H9 (cell line): ENCODE results near the gene MICAL3. TPM values are rescaled to one million over a fixed set of nuclear protein-coding genes. Genes with fewer than 3 reads are reported as not detected.

Source experiments
- DNase-seq: peaks from one replicate; pipeline ENCODE4 v3.0.0-alpha.2; 2017
- H2AFZ ChIP-seq: one replicate; pipeline ENCODE4 v1.6.1; 2013; ENCODE audit warnings: mild to moderate bottlenecking, low read length, control low read depth, moderate library complexity
- H2AK5ac ChIP-seq: 2 replicates; pipeline ENCODE4 v1.6.1; 2013; ENCODE audit warnings: low read length, control low read depth, mixed read lengths; ENCODE audit not compliant: insufficient read length
- H2BK120ac ChIP-seq: one replicate; pipeline ENCODE4 v1.6.1; 2013; ENCODE audit warnings: low read depth, mild to moderate bottlenecking, low read length, control low read depth, inconsistent platforms; ENCODE audit not compliant: poor library complexity, severe bottlenecking
- H2BK12ac ChIP-seq: 2 replicates; pipeline ENCODE4 v1.6.1; 2013; ENCODE audit warnings: low read length, control low read depth, mixed read lengths, low read depth; ENCODE audit not compliant: insufficient read length
- H2BK15ac ChIP-seq: 2 replicates; pipeline ENCODE4 v1.6.1; 2013; ENCODE audit warnings: low read depth, low read length, control low read depth
- H2BK20ac ChIP-seq: one replicate; pipeline ENCODE4 v1.6.1; 2013; ENCODE audit warnings: low read depth, mild to moderate bottlenecking, low read length, control low read depth, inconsistent platforms; ENCODE audit not compliant: poor library complexity, severe bottlenecking
- H2BK5ac ChIP-seq: 2 replicates; pipeline ENCODE4 v1.6.1; 2013; ENCODE audit warnings: low read length, control low read depth, mixed read lengths; ENCODE audit not compliant: insufficient read length
- H3K14ac ChIP-seq: 2 replicates; pipeline ENCODE4 v1.6.1; 2013; ENCODE audit warnings: low read length, control low read depth; ENCODE audit not compliant: insufficient read depth
- H3K18ac ChIP-seq: 2 replicates; pipeline ENCODE4 v1.6.1; 2013; ENCODE audit warnings: low read depth, mild to moderate bottlenecking, mixed read lengths, low read length, control low read depth; ENCODE audit not compliant: insufficient read length
- H3K23ac ChIP-seq: 2 replicates; pipeline ENCODE4 v1.6.1; 2013; ENCODE audit warnings: low read length, control low read depth, mixed read lengths, low read depth; ENCODE audit not compliant: insufficient read length
- H3K23me2 ChIP-seq: 2 replicates; pipeline ENCODE4 v1.6.1; 2013; ENCODE audit warnings: low read depth, mild to moderate bottlenecking, mixed read lengths, low read length, control low read depth; ENCODE audit not compliant: insufficient read length, poor library complexity, severe bottlenecking
- H3K27ac ChIP-seq: 2 replicates; pipeline ENCODE4 v1.5.1; 2013; ENCODE audit warnings: low read length, control low read depth, mixed read lengths, low read depth; ENCODE audit not compliant: insufficient read length
- H3K27me3 ChIP-seq: 2 replicates; pipeline ENCODE4 v1.6.1; 2013; ENCODE audit warnings: low read length, control low read depth, inconsistent platforms; ENCODE audit not compliant: insufficient read depth
- H3K4ac ChIP-seq: 2 replicates; pipeline ENCODE4 v1.6.1; 2013; ENCODE audit warnings: low read depth, mild to moderate bottlenecking, control low read depth, inconsistent platforms, low read length, moderate library complexity
- H3K4me1 ChIP-seq: 2 replicates; pipeline ENCODE4 v1.6.1; 2013; ENCODE audit warnings: low read length, control low read depth, inconsistent platforms; ENCODE audit not compliant: insufficient read depth
- H3K4me2 ChIP-seq: 2 replicates; pipeline ENCODE4 v1.6.1; 2013; ENCODE audit warnings: low read length, control low read depth, mixed read lengths; ENCODE audit not compliant: insufficient read length, insufficient read depth
- H3K56ac ChIP-seq: 2 replicates; pipeline ENCODE4 v1.6.1; 2013; ENCODE audit warnings: low read depth, mild to moderate bottlenecking, mixed read lengths, low read length, control low read depth; ENCODE audit not compliant: insufficient read length
- H3K79me1 ChIP-seq: 2 replicates; pipeline ENCODE4 v1.6.1; 2013; ENCODE audit warnings: low read depth, mild to moderate bottlenecking, moderate library complexity, low read length, control low read depth, inconsistent platforms; ENCODE audit not compliant: insufficient read depth, poor library complexity, severe bottlenecking
- H3K79me2 ChIP-seq: 2 replicates; pipeline ENCODE4 v1.6.1; 2013; ENCODE audit warnings: low read length, control low read depth, inconsistent platforms; ENCODE audit not compliant: insufficient read depth
- H3K9ac ChIP-seq: 2 replicates; pipeline ENCODE4 v1.6.1; 2013; ENCODE audit warnings: low read length, control low read depth, mixed read lengths; ENCODE audit not compliant: insufficient read length; ENCODE audit errors: extremely low read depth
- H3K9me3 ChIP-seq: one replicate; pipeline ENCODE4 v1.6.1; 2013; ENCODE audit warnings: low read depth, low read length, inconsistent platforms; ENCODE audit not compliant: control insufficient read depth
- H3T11ph ChIP-seq: one replicate; pipeline ENCODE4 v1.6.1; 2013; ENCODE audit warnings: mild to moderate bottlenecking, low read length, control low read depth, inconsistent platforms
- H4K20me1 ChIP-seq: one replicate; pipeline ENCODE4 v1.6.1; 2013; ENCODE audit not compliant: control insufficient read depth, insufficient read length, insufficient read depth
- H4K5ac ChIP-seq: 2 replicates; pipeline ENCODE4 v1.6.1; 2013; ENCODE audit warnings: low read depth, mild to moderate bottlenecking, mixed read lengths, low read length, control low read depth; ENCODE audit not compliant: insufficient read length
- H4K8ac ChIP-seq: replicated peaks from 2 replicates; pipeline ENCODE4 v1.6.1; 2013; ENCODE audit warnings: low read length, control low read depth, mixed read lengths, low read depth; ENCODE audit not compliant: insufficient read length
- H4K91ac ChIP-seq: 2 replicates; pipeline ENCODE4 v1.6.1; 2013; ENCODE audit warnings: low read depth, mild to moderate bottlenecking, moderate library complexity, mixed read lengths, low read length, control low read depth; ENCODE audit not compliant: insufficient read length
- H3K27ac Mint-ChIP-seq, 3 experiments: 2 replicates in 2 of 3; 3 replicates in 1 of 3; pipeline ENCODE4 v1.8.0; 2020 to 2021; ENCODE audit warnings: mixed read lengths in 3 of 3, mild to moderate bottlenecking in 1 of 3, moderate library complexity in 1 of 3
- H3K27me3 Mint-ChIP-seq: 2 replicates; pipeline ENCODE4 v1.8.0; 2021; ENCODE audit warnings: low read depth, mild to moderate bottlenecking, moderate library complexity, mixed read lengths
- H3K36me3 Mint-ChIP-seq, 3 experiments: 2 replicates in 2 of 3; 3 replicates in 1 of 3; pipeline ENCODE4 v1.8.0; 2020 to 2021; ENCODE audit warnings: low read depth in 3 of 3, mixed read lengths in 3 of 3; ENCODE audit not compliant: insufficient read depth in 1 of 3
- H3K4me1 Mint-ChIP-seq, 2 experiments: 2 replicates each; pipeline ENCODE4 v1.8.0; 2020; ENCODE audit warnings: mixed read lengths in 2 of 2
- H3K4me3 Mint-ChIP-seq, 2 experiments: 2 replicates in 1 of 2; 3 replicates in 1 of 2; pipeline ENCODE4 v1.8.0; 2020 to 2021; ENCODE audit warnings: mild to moderate bottlenecking in 2 of 2, mixed read lengths in 2 of 2, moderate library complexity in 1 of 2
- H3K9me3 Mint-ChIP-seq, 2 experiments: 2 replicates in 1 of 2; 3 replicates in 1 of 2; pipeline ENCODE4 v1.8.0; 2020; ENCODE audit warnings: mild to moderate bottlenecking in 2 of 2, mixed read lengths in 2 of 2, moderate library complexity in 1 of 2
- CTCF ChIP-seq: fragments of 200-600 bp; sonication (generic); conservative IDR thresholded peaks from 3 replicates; pipeline ENCODE4 v1.8.0; 2021; ENCODE audit warnings: antibody characterized with exemption, mild to moderate bottlenecking
- WGBS: extraction: QIAGEN DNeasy Blood & Tissue Kit; methylation state at CpG from one replicate; pipeline ENCODE4 v1.1.7; 2013; ENCODE audit warnings: missing lambda C conversion rate, low lambda C conversion rate, mixed read lengths; ENCODE audit not compliant: insufficient read length; ENCODE audit errors: extremely low coverage; 5-methylcytosine and 5-hydroxymethylcytosine counted together
- total RNA-seq: library from RNA; stranded (reverse); gene quantifications from 2 replicates; pipeline ENCODE4 v1.2.1, GENCODE V29; 2021

The MICAL3 gene
- total RNA-seq, 1 experiment from 2014 or later: 50.2 TPM

- Mint-ChIP-seq H3K27me3 (peaks cover 65% of the 10 kb centered on the region), H3K27ac (no peak overlapping the region), H3K4me3 (no peak overlapping the region), H3K4me1 (no peaks in the 10 kb centered on the region), H3K36me3 (peaks cover 24 to 75% (median 42%) of the 10 kb centered on the region in 3 experiments; a peak in 6 of 7 replicates), H3K9me3 (no peaks in the 10 kb centered on the region)
- no peak overlapping the region; the same call in 1 of the 2 replicates for H3K14ac ChIP-seq
- no peaks in the 10 kb centered on the region for H3K4me1 ChIP-seq
- no peaks in the 10 kb centered on the region for H3K23me2 ChIP-seq
- no peak overlapping the region for H2BK20ac ChIP-seq
- WGBS: no CpG with 5 or more reads among the region's 14 CpGs
- H2BK5ac ChIP-seq: no peak overlapping the region
- no peak overlapping the region for H3K4me2 ChIP-seq
- no peak overlapping the region for H2AK5ac ChIP-seq
- TF ChIP-seq CTCF: no peak
- no peaks in the 10 kb centered on the region for H4K20me1 ChIP-seq
- no peak overlapping the region for H2AFZ ChIP-seq
- no peak overlapping the region for H4K5ac ChIP-seq
- H3K23ac ChIP-seq: no peak overlapping the region
- no peak overlapping the region for H2BK15ac ChIP-seq
- no peaks in the 10 kb centered on the region for H3K9me3 ChIP-seq
- H4K8ac ChIP-seq: no peak overlapping the region
- H3K79me1 ChIP-seq: no peaks in the 10 kb centered on the region
- H3K27ac ChIP-seq: no peak overlapping the region
- H3T11ph ChIP-seq: no peak overlapping the region
- no peaks in the 10 kb centered on the region for H3K79me2 ChIP-seq
- H3K27me3 ChIP-seq: peaks cover 12% of the 10 kb centered on the region; the same call in 1 of the 2 replicates
- no peak overlapping the region for H2BK12ac ChIP-seq
- H2BK120ac ChIP-seq: no peak overlapping the region
- no peak for DNase-seq
- no peak overlapping the region for H3K9ac ChIP-seq
- H3K18ac ChIP-seq: no peak overlapping the region
- H3K56ac ChIP-seq: no peak overlapping the region
- no peak overlapping the region for H3K4ac ChIP-seq
- H4K91ac ChIP-seq: no peak overlapping the region
These were observed 151.2 kb downstream of the MICAL3 start for GRCh38 chr22:17873116-17873515.
